Heart left ventricle (tissue), 13 donors: ENCODE data around the gene KCNQ2.

Experiments used
- CTCF ChIP-seq, 12 donors: fragments of 200-600 bp; sonication (generic) in 4 of 12; IDR thresholded peaks; one replicate each; pipeline versions ENCODE4 v1.5.0 to v1.8.0; 2018 to 2022; ENCODE audit warnings: antibody characterized with exemption in 12 of 12, mild to moderate bottlenecking in 5 of 12
- POLR2A ChIP-seq, 2 donors: fragments of 450-650 bp; IDR thresholded peaks; one replicate each; pipeline ENCODE4 v1.6.1; 2017; ENCODE audit warnings: antibody characterized with exemption in 2 of 2, mild to moderate bottlenecking in 2 of 2, moderate library complexity in 2 of 2
- donor health status: ischemic (EF 13 %, LVEDD 7.1; RV severe dilation, severe dysfunction).
- donor health status: DM: no; HTN: yes; CAD: no.
- donor health status: DM: no; HTN: no; CAD: no.
- donor health status: ischemic (EF 25% LVEDD 6.9; RV normal size, moderate dysfunction).
- donor health status: ischemic (EF 25% LVEDD 5.7; RV mildly dilated, moderate dysfunction).
- donor health status: ischemic (EF 35%, LVEDD 5.7; RV mildly dilated, moderate dysfunction).
- donor health status: nonischemic (EF 11% LVEDD 7.7; RV severe dilation, severe dysfunction).
- donor health status: DM: yes; HTN: yes; CAD: no.
- donor health status: PGD.
- donor health status: ischemic (EF 29% LVEDD 5.4; RV normal size, mild dysfunction).
- donor health status: nonischemic (EF 23%, LVEDD 6.1; RV moderate dilation, normal function).

- TF ChIP-seq POLR2A (IDR thresholded peaks at IDR 0.05) (no peak), CTCF (IDR thresholded peaks at IDR 0.05) (no peak)
Measured at GRCh38 chr20:63466250-63466825, 6.1 kb downstream of the KCNQ2 start.
